Activated T-cell treated with anti-CD3 and anti-CD28 coated beads, Interleukin-2, amount 50 U/mL, for 4 hours (primary cell): ENCODE measurements around the gene VARS2. TPM values are rescaled to one million over a fixed set of nuclear protein-coding genes. Genes with fewer than 3 reads are reported as not detected.
"Not testable (repeated sequence)": the region's sequence is repeated elsewhere in the genome, so short reads cannot be mapped to it uniquely, and the experiment has no call there.

ENCODE experiments used
- ATAC-seq, 2 donors: fragments of 200-7000 bp; cut with Tn5 transposase; one replicate each; pipeline ENCODE4 v1.10.0; 2021
- DNase-seq: peaks from one replicate; pipeline ENCODE4 v3.0.0-alpha.2; 2020
- H3K27me3 Mint-ChIP-seq: one replicate; pipeline ENCODE4 v1.8.0; 2021; ENCODE audit warnings: low read depth, mixed read lengths
- H3K36me3 Mint-ChIP-seq: one replicate; pipeline ENCODE4 v1.8.0; 2022; ENCODE audit warnings: mixed read lengths; ENCODE audit not compliant: insufficient read depth
- H3K4me1 Mint-ChIP-seq: one replicate; pipeline ENCODE4 v1.8.0; 2021; ENCODE audit warnings: low read depth, mixed read lengths
- H3K4me3 Mint-ChIP-seq: one replicate; pipeline ENCODE4 v1.8.0; 2021; ENCODE audit warnings: mild to moderate bottlenecking, moderate library complexity, mixed read lengths
- H3K9me3 Mint-ChIP-seq: one replicate; pipeline ENCODE4 v1.8.0; 2021; ENCODE audit warnings: mixed read lengths
- total RNA-seq, 3 donors: library from RNA; stranded (reverse); gene quantifications; one replicate each; pipeline ENCODE4 v1.2.1, GENCODE V29; 2021

Gene VARS2
- total RNA-seq = 10 to 100 TPM; 73.6 to 95.1 (median 79.3) TPM

GRCh38 chr6:30914076-30914853, at the start of gene VARS2:
VARS2 (plus strand) TSS chr6:30914238; CDS start chr6:30914837, 599 bp downstream.
- Mint-ChIP-seq H3K4me1 (peaks cover 27% of the 10 kb centered on the region), H3K4me3 (peak within 1 kb of the TSS; percentile 92), H3K36me3 (peaks cover 42% of the 10 kb centered on the region), H3K9me3 (no peaks in the 10 kb centered on the region), H3K27me3 (no peaks in the 10 kb centered on the region)
- ATAC-seq = peak; percentile 97 to 98
- peak; percentile 83 for DNase-seq

GRCh38 chr6:30864325-30864724, 49.7 kb upstream of the VARS2 start:
- Mint-ChIP-seq H3K4me1 (peaks cover 3% of the 10 kb centered on the region), H3K36me3 (peaks cover 5% of the 10 kb centered on the region), H3K27me3 (no peaks in the 10 kb centered on the region), H3K9me3 (peaks cover 16% of the 10 kb centered on the region), H3K4me3 (no peak overlapping the region)
- no peak for DNase-seq
- no peak for ATAC-seq

DNA sequence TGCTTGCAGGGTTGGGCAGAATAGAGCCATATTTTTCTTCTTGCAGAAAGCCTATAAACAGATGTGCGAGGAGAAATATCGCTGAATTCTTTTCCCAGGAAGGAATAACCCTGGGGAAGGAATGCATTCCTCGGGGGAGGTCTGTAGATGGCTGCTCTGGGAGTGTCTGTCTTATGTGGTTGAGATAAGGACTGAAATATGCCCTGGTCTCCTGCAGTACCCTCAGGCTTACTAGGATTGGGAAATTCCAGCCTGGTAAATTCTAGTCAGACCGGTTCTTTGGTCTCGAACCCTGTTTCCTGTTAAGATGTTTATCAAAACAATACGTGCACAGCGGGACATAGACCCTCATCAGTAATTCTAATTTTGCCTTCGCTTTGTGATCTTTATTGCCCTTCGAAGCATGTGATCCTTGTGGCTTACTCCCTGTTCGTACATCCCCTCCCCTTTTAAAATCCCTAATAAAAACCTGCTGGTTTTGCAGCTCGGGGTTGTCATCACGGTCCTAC, 44.7 kb upstream of the VARS2 start:
- H3K4me3 Mint-ChIP-seq, H3K36me3 Mint-ChIP-seq, DNase-seq, ATAC-seq, H3K27me3 Mint-ChIP-seq: not testable (repeated sequence)
- peaks cover 14% of the 10 kb centered on the region for H3K4me1 Mint-ChIP-seq
- peaks cover 26% of the 10 kb centered on the region for H3K9me3 Mint-ChIP-seq

- Mint-ChIP-seq H3K4me3 (no peak overlapping the region), H3K9me3 (peaks cover 26% of the 10 kb centered on the region), H3K36me3 (peaks cover 4% of the 10 kb centered on the region), H3K4me1 (peaks cover 14% of the 10 kb centered on the region), H3K27me3 (no peaks in the 10 kb centered on the region)
- no peak for ATAC-seq
- DNase-seq = no peak
Observed at GRCh38 chr6:30870546-30870945, 43.5 kb upstream of the VARS2 start.

- H3K9me3 Mint-ChIP-seq = peaks cover 26% of the 10 kb centered on the region
- DNase-seq (no peak), ATAC-seq (no peak)
- H3K36me3 Mint-ChIP-seq = peaks cover 4% of the 10 kb centered on the region
- H3K4me3 Mint-ChIP-seq = peak overlapping the region; percentile 37
- H3K27me3 Mint-ChIP-seq = no peaks in the 10 kb centered on the region
- H3K4me1 Mint-ChIP-seq = peaks cover 21% of the 10 kb centered on the region
Observed at GRCh38 chr6:30871592-30872183, 42.4 kb upstream of the VARS2 start.

DNA sequence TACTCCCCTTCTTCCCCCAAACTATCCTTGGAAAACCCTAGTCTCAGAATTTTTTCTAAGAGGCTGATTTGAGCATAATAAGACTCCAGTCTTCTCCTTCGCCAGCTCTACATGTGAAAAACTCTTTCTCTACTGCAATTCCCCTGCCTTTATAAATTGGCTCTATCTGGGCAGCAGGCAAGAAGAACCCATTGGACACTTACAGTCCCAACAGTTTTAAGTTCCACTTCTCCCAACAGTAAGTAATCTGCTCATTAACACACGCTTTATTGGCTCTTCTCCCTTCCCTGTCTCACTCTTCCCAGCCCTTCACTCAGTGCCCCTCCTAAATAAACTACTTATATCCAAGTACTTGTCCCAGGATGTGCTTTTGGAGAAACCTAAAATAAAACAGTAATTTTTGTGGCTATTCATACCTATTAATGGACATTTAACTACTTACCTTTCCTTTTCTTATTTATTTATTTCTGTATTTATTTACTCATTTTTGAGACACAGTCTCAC, 40.8 kb upstream of the VARS2 start:
- DNase-seq = no peak

DNA sequence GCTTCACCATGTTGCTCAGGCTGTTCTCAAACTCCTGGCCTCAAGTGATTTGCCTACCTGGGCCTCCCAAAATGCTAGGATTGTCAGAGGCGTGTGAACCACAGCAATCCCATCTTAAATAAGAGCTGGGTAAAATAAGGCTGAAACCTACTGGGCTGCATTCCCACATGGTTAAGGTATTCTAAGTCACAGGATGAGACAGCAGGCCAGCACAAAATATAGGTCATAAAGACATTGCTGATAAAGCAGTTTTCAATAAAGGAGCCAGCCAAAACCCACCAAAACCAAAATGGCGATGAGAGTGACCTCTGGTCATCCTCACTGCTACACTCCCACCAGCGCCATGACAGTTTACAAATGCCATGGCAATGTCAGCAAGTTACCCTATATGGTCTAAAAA, 40.2 kb upstream of the VARS2 start:
- not testable (repeated sequence) for H3K36me3 Mint-ChIP-seq, DNase-seq, H3K4me3 Mint-ChIP-seq, ATAC-seq, H3K27me3 Mint-ChIP-seq
- Mint-ChIP-seq H3K9me3 (peaks cover 22% of the 10 kb centered on the region), H3K4me1 (peaks cover 38% of the 10 kb centered on the region)

More for the DNA sequence above, 40.8 kb upstream of the VARS2 start:
- Mint-ChIP-seq H3K36me3 (peaks cover 4% of the 10 kb centered on the region), H3K27me3 (no peaks in the 10 kb centered on the region), H3K4me1 (peaks cover 32% of the 10 kb centered on the region), H3K4me3 (no peak overlapping the region), H3K9me3 (peaks cover 26% of the 10 kb centered on the region)
- no peak for ATAC-seq

GRCh38 chr6:30875244-30876038, 38.6 kb upstream of the VARS2 start:
- Mint-ChIP-seq H3K4me3 (no peak overlapping the region), H3K36me3 (peaks cover 4% of the 10 kb centered on the region), H3K4me1 (peaks cover 38% of the 10 kb centered on the region), H3K27me3 (no peaks in the 10 kb centered on the region), H3K9me3 (peaks cover 12% of the 10 kb centered on the region)
- ATAC-seq (no peak), DNase-seq (no peak)

DNA sequence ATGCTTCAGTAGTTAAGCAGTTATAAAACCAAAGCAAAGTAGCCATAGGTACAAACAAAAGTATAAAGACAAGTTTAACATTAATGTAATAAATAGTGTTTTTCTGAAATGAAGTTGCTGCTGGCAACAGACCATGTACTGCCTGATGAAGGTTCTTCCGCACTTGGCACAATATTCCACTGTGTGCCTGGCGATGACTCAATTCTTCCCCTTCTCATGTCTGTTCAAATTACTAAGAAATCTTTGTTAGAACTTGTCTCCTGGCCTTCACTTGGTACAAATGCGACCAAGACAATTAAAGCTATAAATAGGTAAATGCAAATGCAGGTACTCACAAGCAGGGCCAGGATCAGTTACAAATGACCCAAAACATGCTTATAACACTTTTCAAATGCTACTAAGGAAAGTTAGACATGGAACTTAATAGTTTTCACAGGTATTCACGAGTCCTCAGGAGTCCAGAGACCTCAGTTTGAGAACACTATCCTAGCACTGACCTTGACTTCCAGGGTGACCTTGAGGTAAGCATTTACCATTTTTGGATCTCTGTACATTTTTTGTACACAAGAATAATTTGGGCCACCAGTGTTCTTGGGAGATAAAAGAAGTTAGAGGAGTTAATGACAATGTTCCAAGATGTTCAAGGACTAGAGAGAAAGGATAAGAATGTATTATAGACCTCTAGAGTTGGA, 37.9 kb upstream of the VARS2 start:
- Mint-ChIP-seq H3K27me3 (no peaks in the 10 kb centered on the region), H3K36me3 (peaks cover 4% of the 10 kb centered on the region), H3K9me3 (peaks cover 8% of the 10 kb centered on the region), H3K4me3 (no peak overlapping the region), H3K4me1 (peaks cover 33% of the 10 kb centered on the region)
- ATAC-seq (no peak), DNase-seq (no peak)

GRCh38 chr6:30877419-30878262, 36.4 kb upstream of the VARS2 start:
- Mint-ChIP-seq H3K36me3 (no peaks in the 10 kb centered on the region), H3K27me3 (no peaks in the 10 kb centered on the region), H3K4me3 (peak overlapping the region; percentile 68), H3K9me3 (no peaks in the 10 kb centered on the region), H3K4me1 (peaks cover 25% of the 10 kb centered on the region)
- DNase-seq (peak; percentile 70), ATAC-seq (peak; percentile 79)

GRCh38 chr6:30879684-30880427, 34.2 kb upstream of the VARS2 start:
- no peaks in the 10 kb centered on the region for H3K36me3 Mint-ChIP-seq
- H3K9me3 Mint-ChIP-seq = no peaks in the 10 kb centered on the region
- peaks cover 37% of the 10 kb centered on the region for H3K4me1 Mint-ChIP-seq
- DNase-seq (no peak), ATAC-seq (no peak)
- no peaks in the 10 kb centered on the region for H3K27me3 Mint-ChIP-seq
- H3K4me3 Mint-ChIP-seq = no peak overlapping the region

GRCh38 chr6:30880698-30881252, 33.3 kb upstream of the VARS2 start:
- no peak overlapping the region for H3K4me3 Mint-ChIP-seq

More at GRCh38 chr6:30880698-30881252, 33.3 kb upstream of the VARS2 start:
- Mint-ChIP-seq H3K9me3 (no peaks in the 10 kb centered on the region), H3K27me3 (no peaks in the 10 kb centered on the region), H3K4me1 (peaks cover 46% of the 10 kb centered on the region), H3K36me3 (no peaks in the 10 kb centered on the region)
- ATAC-seq = no peak
- no peak for DNase-seq
